Parathyroid adenoma (tissue), 2 donors: ENCODE results near the gene ARHGAP18.

ENCODE experiments used
- H2AFZ ChIP-seq: fragments of 300-600 bp; sonication (generic); one replicate; pipeline ENCODE4 v1.7.0; 2017; ENCODE audit warnings: antibody characterized with exemption, mild to moderate bottlenecking
- H3K27ac ChIP-seq: fragments of 300-600 bp; sonication (generic); one replicate; pipeline ENCODE4 v1.7.0; 2017
- H3K27me3 ChIP-seq: fragments of 300-600 bp; sonication (generic); one replicate; pipeline ENCODE4 v1.7.0; 2017; ENCODE audit warnings: low read length; ENCODE audit not compliant: control insufficient read depth, insufficient read depth
- H3K36me3 ChIP-seq: fragments of 300-600 bp; sonication (generic); one replicate; pipeline ENCODE4 v1.7.0; 2017; ENCODE audit warnings: low read length; ENCODE audit not compliant: control insufficient read depth, insufficient read depth
- H3K4me1 ChIP-seq: fragments of 300-600 bp; sonication (generic); one replicate; pipeline ENCODE4 v1.7.0; 2017; ENCODE audit warnings: control low read depth
- H3K4me2 ChIP-seq: fragments of 300-600 bp; sonication (generic); one replicate; pipeline ENCODE4 v1.7.0; 2017; ENCODE audit warnings: low read length
- H3K4me3 ChIP-seq: fragments of 300-600 bp; sonication (generic); one replicate; pipeline ENCODE4 v1.7.0; 2017; ENCODE audit warnings: low read depth, low read length
- H3K79me2 ChIP-seq: fragments of 300-600 bp; sonication (generic); one replicate; pipeline ENCODE4 v1.7.0; 2017; ENCODE audit warnings: control low read depth
- H3K9ac ChIP-seq: fragments of 300-600 bp; sonication (generic); one replicate; pipeline ENCODE4 v1.7.0; 2017; ENCODE audit warnings: mild to moderate bottlenecking
- H3K9me3 ChIP-seq: fragments of 300-600 bp; sonication (generic); one replicate; pipeline ENCODE4 v1.7.0; 2017; ENCODE audit warnings: low read length; ENCODE audit not compliant: control insufficient read depth
- CTCF ChIP-seq: fragments of 300-600 bp; sonication (generic); IDR thresholded peaks from one replicate; pipeline ENCODE4 v1.7.0; 2017; ENCODE audit warnings: antibody characterized with exemption, mild to moderate bottlenecking
- donor health status: primary hyperparathyroidism.

ARHGAP18 gene

GRCh38 chr6:129612440-129612839, 97.5 kb downstream of the ARHGAP18 start:
- H2AFZ ChIP-seq: no peak overlapping the region
- H3K4me2 ChIP-seq: no peak overlapping the region
- no peak overlapping the region for H3K9ac ChIP-seq
- TF ChIP-seq CTCF: no peak
- H3K27me3 ChIP-seq: no peaks in the 10 kb centered on the region
- H3K4me1 ChIP-seq: no peaks in the 10 kb centered on the region
- no peaks in the 10 kb centered on the region for H3K79me2 ChIP-seq
- no peaks in the 10 kb centered on the region for H3K36me3 ChIP-seq
- no peaks in the 10 kb centered on the region for H3K9me3 ChIP-seq
- H3K27ac ChIP-seq: no peak overlapping the region
- no peak overlapping the region for H3K4me3 ChIP-seq

- Histone ChIP-seq H3K79me2 (no peaks in the 10 kb centered on the region), H2AFZ (no peak overlapping the region), H3K4me1 (no peaks in the 10 kb centered on the region), H3K9me3 (no peaks in the 10 kb centered on the region), H3K27me3 (no peaks in the 10 kb centered on the region), H3K9ac (no peak overlapping the region), H3K27ac (no peak overlapping the region), H3K4me3 (no peak overlapping the region), H3K36me3 (no peaks in the 10 kb centered on the region), H3K4me2 (no peak overlapping the region)
- no peak for TF ChIP-seq CTCF
These were observed 100.3 kb downstream of the ARHGAP18 start for GRCh38 chr6:129609635-129610034.

- Histone ChIP-seq H3K27ac (no peak overlapping the region), H3K4me3 (no peak overlapping the region), H3K79me2 (no peaks in the 10 kb centered on the region), H3K9ac (no peak overlapping the region), H2AFZ (no peak overlapping the region), H3K36me3 (no peaks in the 10 kb centered on the region), H3K9me3 (no peaks in the 10 kb centered on the region), H3K4me2 (no peak overlapping the region), H3K27me3 (no peaks in the 10 kb centered on the region), H3K4me1 (no peaks in the 10 kb centered on the region)
- no peak for TF ChIP-seq CTCF
These were observed 101.0 kb downstream of the ARHGAP18 start for GRCh38 chr6:129608886-129609537.

GRCh38 chr6:129607581-129608186, 102.3 kb downstream of the ARHGAP18 start:
- Histone ChIP-seq H3K36me3 (no peaks in the 10 kb centered on the region), H3K4me2 (no peak overlapping the region), H3K4me1 (no peaks in the 10 kb centered on the region), H3K4me3 (no peak overlapping the region), H3K9me3 (no peaks in the 10 kb centered on the region), H3K79me2 (no peaks in the 10 kb centered on the region), H3K9ac (no peak overlapping the region), H3K27me3 (no peaks in the 10 kb centered on the region), H3K27ac (no peak overlapping the region), H2AFZ (no peak overlapping the region)
- no peak for TF ChIP-seq CTCF

GRCh38 chr6:129606664-129607063, 103.3 kb downstream of the ARHGAP18 start:
- no peak for TF ChIP-seq CTCF
- Histone ChIP-seq H3K27ac (no peak overlapping the region), H3K4me1 (no peaks in the 10 kb centered on the region), H3K9me3 (no peaks in the 10 kb centered on the region), H3K27me3 (no peaks in the 10 kb centered on the region), H3K9ac (no peak overlapping the region), H3K4me3 (no peak overlapping the region), H2AFZ (no peak overlapping the region), H3K79me2 (no peaks in the 10 kb centered on the region), H3K4me2 (no peak overlapping the region), H3K36me3 (no peaks in the 10 kb centered on the region)
